HG03108 (cell line): ENCODE results near the gene PHF21A.

ENCODE experiments used
- ATAC-seq: cut with Tn5 transposase; IDR thresholded peaks from one replicate; pipeline ENCODE4 v1.9.1; 2021; ENCODE audit warnings: moderate library complexity; ENCODE audit not compliant: unreplicated experiment

Gene PHF21A

GRCh38 chr11:46121301-46121723, at the start of gene PHF21A:
PHF21A (minus strand) TSS chr11:46121454; CDS start chr11:46084219, 37,235 bp downstream.
- peak; percentile 54 for ATAC-seq

- ATAC-seq = no peak
Observed at GRCh38 chr11:46170797-46171196, 49.5 kb upstream of the PHF21A start.

- ATAC-seq = no peak
Observed at GRCh38 chr11:46162700-46163099, 41.4 kb upstream of the PHF21A start.

GRCh38 chr11:46161201-46161600, 39.9 kb upstream of the PHF21A start:
- ATAC-seq = no peak

- no peak for ATAC-seq
Observed at GRCh38 chr11:46160100-46160499, 38.8 kb upstream of the PHF21A start.

GRCh38 chr11:46159680-46160079, 38.4 kb upstream of the PHF21A start:
- no peak for ATAC-seq

- no peak for ATAC-seq
Observed at GRCh38 chr11:46149826-46150225, 28.6 kb upstream of the PHF21A start.

GRCh38 chr11:46149342-46149741, 28.1 kb upstream of the PHF21A start:
- no peak for ATAC-seq

- ATAC-seq = no peak
Observed at GRCh38 chr11:46144741-46145140, 23.5 kb upstream of the PHF21A start.

GRCh38 chr11:46143049-46143806, 22.0 kb upstream of the PHF21A start:
- no peak for ATAC-seq

GRCh38 chr11:46142561-46142960, 21.3 kb upstream of the PHF21A start:
- no peak for ATAC-seq

GRCh38 chr11:46141597-46141996, 20.3 kb upstream of the PHF21A start:
- no peak for ATAC-seq

GRCh38 chr11:46134540-46134939, 13.3 kb upstream of the PHF21A start:
- ATAC-seq = no peak

GRCh38 chr11:46134061-46134460, 12.8 kb upstream of the PHF21A start:
- ATAC-seq = no peak

- no peak for ATAC-seq
Observed at GRCh38 chr11:46133119-46133518, 11.9 kb upstream of the PHF21A start.

- ATAC-seq = no peak
Observed at GRCh38 chr11:46130286-46130940, 9.2 kb upstream of the PHF21A start.

GRCh38 chr11:46129133-46129532, 7.9 kb upstream of the PHF21A start:
- ATAC-seq = no peak

- ATAC-seq = peak; percentile 69
Observed at GRCh38 chr11:46127150-46127638, 5.9 kb upstream of the PHF21A start.

GRCh38 chr11:46125284-46125683, 4.0 kb upstream of the PHF21A start:
- no peak for ATAC-seq

- no peak for ATAC-seq
Observed at GRCh38 chr11:46122945-46123715, 1.9 kb upstream of the PHF21A start.

GRCh38 chr11:46121724-46122477, 647 bp upstream of the PHF21A start:
- peak; percentile 36 for ATAC-seq
